HG03565 (cell line): ENCODE results near the gene C9orf153.
"Not testable (repeated sequence)": the region's sequence is repeated elsewhere in the genome, so short reads cannot be mapped to it uniquely, and the experiment has no call there.

Experiments
- ATAC-seq: cut with Tn5 transposase; IDR thresholded peaks from one replicate; pipeline ENCODE4 v1.9.1; 2021; ENCODE audit warnings: mild to moderate bottlenecking, moderate library complexity; ENCODE audit not compliant: unreplicated experiment

C9orf153 gene

GRCh38 chr9:86259557-86259956 is at the start of gene C9orf153:
Gene C9orf153, minus strand, starts transcription at chr9:86259657. Its CDS starts 30,054 bp downstream, at chr9:86229603.
- ATAC-seq = no peak

- ATAC-seq = no peak
Measured at GRCh38 chr9:86308687-86309086, 49.2 kb upstream of the C9orf153 start.

GRCh38 chr9:86304236-86304730 is 44.8 kb upstream of the C9orf153 start:
- ATAC-seq = no peak

- no peak for ATAC-seq
Measured at GRCh38 chr9:86303316-86303975, 44.0 kb upstream of the C9orf153 start.

- no peak for ATAC-seq
Measured at GRCh38 chr9:86301686-86302085, 42.2 kb upstream of the C9orf153 start.

- ATAC-seq = no peak
Measured at GRCh38 chr9:86300701-86301100, 41.2 kb upstream of the C9orf153 start.

GRCh38 chr9:86298873-86299272 is 39.4 kb upstream of the C9orf153 start:
- ATAC-seq = no peak

GRCh38 chr9:86290341-86290740 is 30.9 kb upstream of the C9orf153 start:
- ATAC-seq = not testable (repeated sequence)

GRCh38 chr9:86288499-86289198 is 29.2 kb upstream of the C9orf153 start:
- ATAC-seq = no peak

- no peak for ATAC-seq
Measured at GRCh38 chr9:86287013-86287412, 27.6 kb upstream of the C9orf153 start.

GRCh38 chr9:86286278-86286677 is 26.8 kb upstream of the C9orf153 start:
- no peak for ATAC-seq

GRCh38 chr9:86285261-86285660 is 25.8 kb upstream of the C9orf153 start:
- ATAC-seq = no peak

- peak; percentile 14 for ATAC-seq
Measured at GRCh38 chr9:86282979-86283535, 23.6 kb upstream of the C9orf153 start.

- ATAC-seq = peak; percentile 62
Measured at GRCh38 chr9:86282077-86282978, 22.9 kb upstream of the C9orf153 start, which contains the start of gene ISCA1. Gene ISCA1, minus strand, starts transcription at chr9:86282538. Its CDS starts 80 bp downstream, at chr9:86282458.

- no peak for ATAC-seq
Measured at GRCh38 chr9:86281593-86282076, 22.2 kb upstream of the C9orf153 start.

GRCh38 chr9:86280580-86280979 is 21.1 kb upstream of the C9orf153 start:
- no peak for ATAC-seq

GRCh38 chr9:86279839-86280238 is 20.4 kb upstream of the C9orf153 start:
- ATAC-seq = no peak

- ATAC-seq = no peak
Measured at GRCh38 chr9:86277072-86277471, 17.6 kb upstream of the C9orf153 start.

GRCh38 chr9:86275962-86276361 is 16.5 kb upstream of the C9orf153 start:
- ATAC-seq = no peak

- ATAC-seq = no peak
Measured at GRCh38 chr9:86274821-86275643, 15.6 kb upstream of the C9orf153 start.
